Measurements from ENCODE around the gene MED8. TPM values are rescaled to one million over a fixed set of nuclear protein-coding genes. Genes with fewer than 3 reads are reported as not detected.

MED8 gene
- total and polyA plus RNA-seq, 2 of the 13 experiments (the other 11 are each of a cell fraction or from before 2014, with no cell fraction given), result 16.9 to 77.4 TPM

DNA sequence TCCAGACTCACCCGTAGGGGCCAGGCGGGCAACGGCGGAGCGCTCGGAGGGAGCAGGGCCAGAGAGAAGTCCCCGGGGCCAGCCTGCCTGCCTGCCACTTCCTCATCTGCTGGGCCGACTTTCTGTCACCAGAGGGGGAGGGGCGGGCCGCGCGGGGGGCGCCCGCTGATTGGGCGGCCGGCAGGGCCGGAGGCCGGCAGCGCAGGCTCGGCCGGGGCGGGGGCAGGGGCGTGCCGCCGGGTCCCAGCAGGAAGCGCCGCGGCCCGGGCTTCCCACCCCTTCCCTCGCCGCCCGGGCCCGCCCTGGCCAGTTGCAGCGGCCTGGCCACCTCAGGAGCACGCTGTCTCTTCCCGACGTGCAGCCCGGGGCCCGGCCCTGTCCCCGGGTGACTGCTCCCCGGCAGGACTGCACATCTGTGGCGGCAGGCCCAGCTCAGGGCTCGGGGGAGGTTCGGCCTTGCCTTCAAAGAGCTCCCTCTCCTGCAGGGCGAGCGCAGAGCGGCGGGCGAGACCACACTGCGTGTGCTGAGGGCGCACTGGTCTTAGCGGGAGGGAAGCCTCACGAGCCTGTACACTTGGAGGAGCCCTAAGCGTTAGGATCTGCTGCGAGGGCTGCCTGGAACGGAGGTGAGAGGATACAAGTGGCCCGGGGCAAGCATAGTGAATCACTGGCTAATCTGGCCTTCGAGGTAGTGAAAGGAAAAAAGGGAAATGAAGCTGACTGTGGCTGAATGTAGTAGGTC is 21.5 kb downstream of the MED8 start, which contains the start of gene ELOVL1 (continued):
- no peak for TF ChIP-seq SOX13 (IDR thresholded peaks at IDR 0.05)
- peak in 1 of 2 experiments; percentile 17; a peak in 1 of 4 replicates for TF ChIP-seq SOX13 (CRISPR knock-in tag; conservative IDR thresholded peaks at IDR 0.05 in 1 of 2, IDR thresholded peaks at IDR 0.05 in 1 of 2)
- TF ChIP-seq GABPA (IDR thresholded peaks at IDR 0.05; ENCODE audit: low read depth, low read length), result peak; percentile 53
- no peak; the same call in 1 of the 2 replicates for TF ChIP-seq GABPA (CRISPR knock-in tag; IDR thresholded peaks at IDR 0.05; ENCODE audit: low read depth)
- TF ChIP-seq ZNF607 (CRISPR knock-in tag; IDR thresholded peaks at IDR 0.05; ENCODE audit: borderline replicate concordance), result peak; percentile 73
- no peak for TF ChIP-seq TRIM24 (CRISPR knock-in tag; IDR thresholded peaks at IDR 0.05)
- TF ChIP-seq ZFP90 (CRISPR knock-in tag; IDR thresholded peaks at IDR 0.05; ENCODE audit: borderline replicate concordance), result peak; percentile 81; the same call in 1 of the 2 replicates
- TF ChIP-seq ZNF775 (CRISPR knock-in tag; IDR thresholded peaks at IDR 0.05; ENCODE audit: borderline replicate concordance), result no peak
- 0 out of 2 replicates have a peak, but pooled peaks have one; percentile 49 for TF ChIP-seq ZNF709 (CRISPR knock-in tag; IDR thresholded peaks at IDR 0.05)
- TF ChIP-seq, protein P1, sequence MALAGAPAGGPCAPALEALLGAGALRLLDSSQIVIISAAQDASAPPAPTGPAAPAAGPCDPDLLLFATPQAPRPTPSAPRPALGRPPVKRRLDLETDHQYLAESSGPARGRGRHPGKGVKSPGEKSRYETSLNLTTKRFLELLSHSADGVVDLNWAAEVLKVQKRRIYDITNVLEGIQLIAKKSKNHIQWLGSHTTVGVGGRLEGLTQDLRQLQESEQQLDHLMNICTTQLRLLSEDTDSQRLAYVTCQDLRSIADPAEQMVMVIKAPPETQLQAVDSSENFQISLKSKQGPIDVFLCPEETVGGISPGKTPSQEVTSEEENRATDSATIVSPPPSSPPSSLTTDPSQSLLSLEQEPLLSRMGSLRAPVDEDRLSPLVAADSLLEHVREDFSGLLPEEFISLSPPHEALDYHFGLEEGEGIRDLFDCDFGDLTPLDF (CRISPR knock-in tag; IDR thresholded peaks at IDR 0.05), result peak; percentile 69; the same call in 1 of the 2 replicates
- TF ChIP-seq SAP130 (CRISPR knock-in tag; IDR thresholded peaks at IDR 0.05; ENCODE audit: low read depth), result peak; percentile 82
- TF ChIP-seq, protein P2, sequence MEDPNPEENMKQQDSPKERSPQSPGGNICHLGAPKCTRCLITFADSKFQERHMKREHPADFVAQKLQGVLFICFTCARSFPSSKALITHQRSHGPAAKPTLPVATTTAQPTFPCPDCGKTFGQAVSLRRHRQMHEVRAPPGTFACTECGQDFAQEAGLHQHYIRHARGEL (CRISPR knock-in tag; IDR thresholded peaks at IDR 0.05), result no peak
- TF ChIP-seq SP5 (CRISPR knock-in tag; IDR thresholded peaks at IDR 0.05; ENCODE audit: borderline replicate concordance, low read depth), result no peak; the same call in 1 of the 2 replicates
- TF ChIP-seq, protein P3, sequence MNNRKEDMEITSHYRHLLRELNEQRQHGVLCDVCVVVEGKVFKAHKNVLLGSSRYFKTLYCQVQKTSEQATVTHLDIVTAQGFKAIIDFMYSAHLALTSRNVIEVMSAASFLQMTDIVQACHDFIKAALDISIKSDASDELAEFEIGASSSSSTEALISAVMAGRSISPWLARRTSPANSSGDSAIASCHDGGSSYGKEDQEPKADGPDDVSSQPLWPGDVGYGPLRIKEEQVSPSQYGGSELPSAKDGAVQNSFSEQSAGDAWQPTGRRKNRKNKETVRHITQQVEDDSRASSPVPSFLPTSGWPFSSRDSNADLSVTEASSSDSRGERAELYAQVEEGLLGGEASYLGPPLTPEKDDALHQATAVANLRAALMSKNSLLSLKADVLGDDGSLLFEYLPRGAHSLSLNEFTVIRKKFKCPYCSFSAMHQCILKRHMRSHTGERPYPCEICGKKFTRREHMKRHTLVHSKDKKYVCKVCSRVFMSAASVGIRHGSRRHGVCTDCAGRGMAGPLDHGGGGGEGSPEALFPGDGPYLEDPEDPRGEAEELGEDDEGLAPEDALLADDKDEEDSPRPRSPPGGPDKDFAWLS (CRISPR knock-in tag; IDR thresholded peaks at IDR 0.05; ENCODE audit: borderline replicate concordance), result no peak
- TF ChIP-seq HNRNPL (IDR thresholded peaks at IDR 0.05; ENCODE audit: low read depth, low read length), result 0 out of 2 replicates have a peak, but pooled peaks have one; percentile 40
- TF ChIP-seq ZNF773 (CRISPR knock-in tag; IDR thresholded peaks at IDR 0.05; ENCODE audit: borderline replicate concordance), result peak; percentile 84; the same call in 1 of the 2 replicates
- peak; percentile 40; the same call in 1 of the 2 replicates for TF ChIP-seq PITX1 (CRISPR knock-in tag; IDR thresholded peaks at IDR 0.05)
- TF ChIP-seq HOXA9 (CRISPR knock-in tag; IDR thresholded peaks at IDR 0.05; ENCODE audit: borderline replicate concordance), result peak; percentile 88; the same call in 1 of the 2 replicates
- TF ChIP-seq MBD4 (IDR thresholded peaks at IDR 0.05; ENCODE audit: borderline replicate concordance, low read length), result no peak
- TF ChIP-seq, protein P4, sequence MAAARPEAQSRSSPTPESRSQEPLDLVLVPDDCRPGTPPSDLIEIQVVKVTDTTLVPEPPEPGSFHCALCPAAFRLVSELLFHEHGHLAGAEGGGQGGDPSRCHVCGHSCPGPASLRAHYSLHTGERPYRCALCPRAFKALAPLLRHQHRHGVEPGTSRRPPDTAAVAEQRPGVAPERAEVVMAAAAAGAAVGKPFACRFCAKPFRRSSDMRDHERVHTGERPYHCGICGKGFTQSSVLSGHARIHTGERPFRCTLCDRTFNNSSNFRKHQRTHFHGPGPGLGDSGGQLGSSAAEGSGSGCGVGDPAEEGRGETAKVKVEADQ (CRISPR knock-in tag; IDR thresholded peaks at IDR 0.05; ENCODE audit: borderline replicate concordance), result peak; percentile 93; the same call in 1 of the 2 replicates
- no peak for TF ChIP-seq ZNF530 (CRISPR knock-in tag; IDR thresholded peaks at IDR 0.05; ENCODE audit: low read depth)
- TF ChIP-seq ETV5 (CRISPR knock-in tag; IDR thresholded peaks at IDR 0.05; ENCODE audit: borderline replicate concordance), result peak; percentile 68
- TF ChIP-seq ZNF12 (CRISPR knock-in tag; IDR thresholded peaks at IDR 0.05), result no peak; the same call in 1 of the 2 replicates
- TF ChIP-seq NFATC3 (CRISPR knock-in tag; IDR thresholded peaks at IDR 0.05), result peak; percentile 50; the same call in 1 of the 2 replicates

All from HepG2 (cell line).